Caco-2 (cell line): ENCODE measurements around the gene CITED1. TPM values are rescaled to one million over a fixed set of nuclear protein-coding genes. Genes with fewer than 3 reads are reported as not detected.

ENCODE experiments used
- BruUV-seq: library from RNA; stranded (reverse); fragments of 400-500 nt; replicated peaks from 2 replicates; lab custom pipeline; 2021; lab: Mats Ljungman, UMichigan
- CTCF ChIA-PET: fragments of 300-600 bp; sonication (Branson Sonifier 250); formaldehyde crosslinking; loops from one replicate; lab custom pipeline; 2022; ENCODE audit warnings: antibody characterized with exemption; lab: Charles Lee
- POLR2A ChIA-PET: fragments of 300-600 bp; sonication (Branson Sonifier 250); formaldehyde crosslinking; loops from one replicate; lab custom pipeline; 2022; ENCODE audit warnings: antibody characterized with exemption; lab: Charles Lee
- DNase-seq, 2 experiments: peaks; one replicate each; pipeline versions ENCODE4 v3.0.0 to v3.0.0-alpha.2; 2020 to 2022
- H3K27me3 ChIP-seq: replicated peaks from 2 replicates; pipeline ENCODE4 v1.6.0; 2011; ENCODE audit warnings: low read length; ENCODE audit not compliant: control insufficient read depth, insufficient read depth
- H3K36me3 ChIP-seq: 2 replicates; pipeline ENCODE4 v1.5.1; 2011; ENCODE audit warnings: low read length; ENCODE audit not compliant: control insufficient read depth, insufficient read depth
- H3K4me1 ChIP-seq: fragments of 250-450 bp; sonication (Bioruptor Pico); 2 replicates; pipeline ENCODE4 v1.5.1; 2020; ENCODE audit warnings: mild to moderate bottlenecking
- H3K4me3 ChIP-seq: 2 replicates; pipeline ENCODE4 v1.5.1; 2011; ENCODE audit warnings: low read depth, mild to moderate bottlenecking, control low read depth, low read length
- H3K9me3 ChIP-seq: fragments of 250-450 bp; sonication (Bioruptor Pico); 2 replicates; pipeline ENCODE4 v1.5.1; 2020; ENCODE audit warnings: mild to moderate bottlenecking, moderate library complexity
- H3K27ac Mint-ChIP-seq: one replicate; pipeline ENCODE4 v1.8.0; 2022; ENCODE audit warnings: mixed read lengths; ENCODE audit not compliant: unreplicated experiment
- H3K27me3 Mint-ChIP-seq: one replicate; pipeline ENCODE4 v1.8.0; 2022; ENCODE audit warnings: mixed read lengths; ENCODE audit not compliant: insufficient read depth, unreplicated experiment
- H3K36me3 Mint-ChIP-seq: one replicate; pipeline ENCODE4 v1.8.0; 2022; ENCODE audit warnings: mild to moderate bottlenecking, mixed read lengths; ENCODE audit not compliant: insufficient read depth, unreplicated experiment
- H3K4me1 Mint-ChIP-seq: one replicate; pipeline ENCODE4 v1.8.0; 2022; ENCODE audit warnings: low read depth, mixed read lengths; ENCODE audit not compliant: unreplicated experiment
- H3K4me3 Mint-ChIP-seq: one replicate; pipeline ENCODE4 v1.8.0; 2022; ENCODE audit warnings: mild to moderate bottlenecking, moderate library complexity, mixed read lengths; ENCODE audit not compliant: unreplicated experiment
- H3K9me3 Mint-ChIP-seq: one replicate; pipeline ENCODE4 v1.8.0; 2022; ENCODE audit warnings: mixed read lengths; ENCODE audit not compliant: unreplicated experiment
- CTCF ChIP-seq, 2 experiments: fragments of 200-600 bp in 1 of 2; IDR thresholded peaks; 1 replicate in 1 of 2; 2 replicates in 1 of 2; pipeline versions ENCODE4 v1.5.1 to v1.8.0; 2011 to 2022; ENCODE audit warnings: antibody characterized with exemption in 1 of 2, control low read depth in 1 of 2, inconsistent platforms in 1 of 2, low read depth in 1 of 2, low read length in 1 of 2, mild to moderate bottlenecking in 1 of 2, moderate library complexity in 1 of 2; ENCODE audit not compliant: insufficient read depth in 1 of 2, severe bottlenecking in 1 of 2, unreplicated experiment in 1 of 2
- intact Hi-C: fragments of 100-400 bp; cut with micrococcal nuclease; formaldehyde crosslinking; loops from one replicate; pipeline ENCODE4 v1.10.0; 2022; ENCODE audit not compliant: unreplicated experiment
- total RNA-seq: library from RNA; stranded (reverse); gene quantifications from 2 replicates; pipeline ENCODE4 v1.2.3, GENCODE V29; 2022

The CITED1 gene
- total RNA-seq, 1 experiment from 2014 or later = 1.3 TPM

- POLR2A ChIA-PET = no interaction called here
- H3K9me3 Mint-ChIP-seq = no peaks in the 10 kb centered on the region
- H3K36me3 Mint-ChIP-seq = peaks cover 75% of the 10 kb centered on the region
- Histone ChIP-seq H3K4me1 (no peaks in the 10 kb centered on the region), H3K4me3 (no peak overlapping the region), H3K36me3 (peaks cover 2% of the 10 kb centered on the region; the same call in 1 of the 2 replicates), H3K27me3 (no peaks in the 10 kb centered on the region), H3K9me3 (no peaks in the 10 kb centered on the region)
- peaks cover 7% of the 10 kb centered on the region for H3K4me1 Mint-ChIP-seq
- H3K27me3 Mint-ChIP-seq = no peaks in the 10 kb centered on the region
- intact Hi-C loops = no loop called here
- CTCF ChIA-PET = no interaction called here
- no TSS peak for BruUV-seq
- no peak for TF ChIP-seq CTCF (IDR thresholded peaks at IDR 0.05; ENCODE audit: insufficient read depth in 1 of 2, low read depth in 1 of 2, low read length in 1 of 2, severe bottlenecking in 1 of 2, unreplicated experiment in 1 of 2)
- H3K27ac Mint-ChIP-seq = no peak overlapping the region
- H3K4me3 Mint-ChIP-seq = no peak overlapping the region
- no peak for DNase-seq
These were observed 32.0 kb downstream of the CITED1 start for GRCh38 chrX:72273718-72274117.

- H3K4me1 Mint-ChIP-seq = peaks cover 7% of the 10 kb centered on the region
- TF ChIP-seq CTCF (IDR thresholded peaks at IDR 0.05; ENCODE audit: insufficient read depth in 1 of 2, low read depth in 1 of 2, low read length in 1 of 2, severe bottlenecking in 1 of 2, unreplicated experiment in 1 of 2) = no peak
- H3K4me3 Mint-ChIP-seq = no peak overlapping the region
- ChIA-PET POLR2A (no interaction called here), CTCF (no interaction called here)
- intact Hi-C loops = no loop called here
- H3K9me3 ChIP-seq = no peaks in the 10 kb centered on the region
- no TSS peak for BruUV-seq
- no peak for DNase-seq
- no peaks in the 10 kb centered on the region for H3K27me3 ChIP-seq
- no peak overlapping the region for H3K27ac Mint-ChIP-seq
- no peaks in the 10 kb centered on the region for H3K4me1 ChIP-seq
- H3K9me3 Mint-ChIP-seq = no peaks in the 10 kb centered on the region
- H3K36me3 ChIP-seq = peaks cover 2% of the 10 kb centered on the region; the same call in 1 of the 2 replicates
- no peaks in the 10 kb centered on the region for H3K27me3 Mint-ChIP-seq
- H3K4me3 ChIP-seq = no peak overlapping the region
- H3K36me3 Mint-ChIP-seq = peaks cover 78% of the 10 kb centered on the region
These were observed 32.8 kb downstream of the CITED1 start for GRCh38 chrX:72272868-72273267.

GRCh38 chrX:72271812-72272211 lies 33.9 kb downstream of the CITED1 start:
- Mint-ChIP-seq H3K9me3 (no peaks in the 10 kb centered on the region), H3K4me1 (peaks cover 7% of the 10 kb centered on the region), H3K36me3 (peaks cover 77% of the 10 kb centered on the region), H3K27me3 (no peaks in the 10 kb centered on the region), H3K27ac (no peak overlapping the region), H3K4me3 (no peak overlapping the region)
- Histone ChIP-seq H3K27me3 (no peaks in the 10 kb centered on the region), H3K4me1 (no peaks in the 10 kb centered on the region), H3K9me3 (no peaks in the 10 kb centered on the region), H3K36me3 (peaks cover 2% of the 10 kb centered on the region; the same call in 1 of the 2 replicates), H3K4me3 (no peak overlapping the region)
- ChIA-PET CTCF (no interaction called here), POLR2A (no interaction called here)
- DNase-seq = no peak
- no peak for TF ChIP-seq CTCF (IDR thresholded peaks at IDR 0.05; ENCODE audit: insufficient read depth in 1 of 2, low read depth in 1 of 2, low read length in 1 of 2, severe bottlenecking in 1 of 2, unreplicated experiment in 1 of 2)
- BruUV-seq = no TSS peak
- intact Hi-C loops = no loop called here
